Colonic mucosa (tissue), 4 donors: ENCODE results near the gene HS1BP3. TPM values are rescaled to one million over a fixed set of nuclear protein-coding genes. Genes with fewer than 3 reads are reported as not detected.
A peak's percentile ranks its signal among the peaks of the same experiment; 100 is the strongest.

ENCODE experiments used
- DNase-seq: peaks from one replicate; pipeline ENCODE4 v3.0.0-alpha.2; 2020
- H3K27ac ChIP-seq: fragments of 200-600 bp; one replicate; pipeline ENCODE4 v1.8.0; 2021
- H3K27me3 ChIP-seq: fragments of 200-600 bp; one replicate; pipeline ENCODE4 v1.8.0; 2021
- H3K36me3 ChIP-seq: fragments of 200-600 bp; one replicate; pipeline ENCODE4 v1.8.0; 2021
- H3K4me1 ChIP-seq: fragments of 200-600 bp; one replicate; pipeline ENCODE4 v1.8.0; 2021; ENCODE audit warnings: mild to moderate bottlenecking
- H3K4me3 ChIP-seq: fragments of 200-600 bp; one replicate; pipeline ENCODE4 v1.8.0; 2021
- H3K9ac ChIP-seq, 2 donors: one replicate each; pipeline ENCODE4 v1.7.0; 2013; ENCODE audit warnings: control low read depth in 2 of 2, low read depth in 2 of 2, low read length in 2 of 2
- H3K9me3 ChIP-seq: fragments of 200-600 bp; one replicate; pipeline ENCODE4 v1.8.0; 2021
- CTCF ChIP-seq: fragments of 200-600 bp; IDR thresholded peaks from one replicate; pipeline ENCODE4 v1.8.0; 2022; ENCODE audit warnings: antibody characterized with exemption, mild to moderate bottlenecking
- intact Hi-C: fragments of 100-400 bp; cut with DNase I; formaldehyde crosslinking; loops from one replicate; pipeline ENCODE4 v1.14.1; 2022
- total RNA-seq, 2 donors: library from RNA; stranded (reverse); fragmentation: NEBNext Ultra II Directional in 1 of 2; extraction: Animal tissue kit (Norgen Biotek cat#: 25700) in 1 of 2; gene quantifications; one replicate each; pipeline ENCODE4 v1.2.1, GENCODE V29; 2021
- donor health status: healthy.
- donor health status: DM: no; HTN: no; CAD: no.
- donor health status: DM: no; HTN: no; CAD: no.

HS1BP3 gene
- total RNA-seq, 2 donors from 2014 or later = 21.2 to 21.5 TPM

DNA sequence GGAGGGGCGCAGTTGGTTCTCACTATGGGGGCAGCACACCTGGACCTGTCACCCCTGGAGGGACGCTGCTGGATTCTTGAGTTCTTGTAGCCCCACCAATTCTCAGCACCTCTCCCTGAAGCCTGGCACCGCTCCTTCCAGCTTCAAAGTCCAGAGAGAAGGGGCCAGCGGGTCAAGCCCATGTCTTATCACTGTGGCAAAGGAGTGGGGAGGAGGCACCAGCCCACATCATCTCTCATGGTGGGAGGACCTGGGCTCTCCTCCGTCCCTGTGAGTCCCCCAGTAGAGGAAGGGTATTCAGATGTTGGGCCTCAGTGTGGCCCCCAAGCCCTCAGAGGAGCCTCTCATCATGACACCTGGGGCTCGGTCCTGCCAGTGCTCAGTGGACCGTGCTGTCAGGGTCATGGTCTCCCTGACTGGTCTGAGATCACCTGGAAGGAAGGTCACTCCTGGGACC, 67.4 kb downstream of the HS1BP3 start:
- no peak for TF ChIP-seq CTCF
- intact Hi-C loops = no loop called here
- H3K4me1 ChIP-seq = peaks cover 4% of the 10 kb centered on the region

GRCh38 chr2:20582600-20583221, 68.2 kb downstream of the HS1BP3 start:
- intact Hi-C loops = no loop called here
- peaks cover 4% of the 10 kb centered on the region for H3K4me1 ChIP-seq
- H3K9me3 ChIP-seq = no peaks in the 10 kb centered on the region
- H3K27ac ChIP-seq = no peak overlapping the region
- TF ChIP-seq CTCF = no peak
- no peak overlapping the region for H3K4me3 ChIP-seq
- no peaks in the 10 kb centered on the region for H3K27me3 ChIP-seq
- DNase-seq = no peak
- H3K36me3 ChIP-seq = no peaks in the 10 kb centered on the region
- no peak overlapping the region for H3K9ac ChIP-seq

More for the DNA sequence above, 67.4 kb downstream of the HS1BP3 start:
- DNase-seq = no peak
- no peaks in the 10 kb centered on the region for H3K27me3 ChIP-seq
- no peaks in the 10 kb centered on the region for H3K9me3 ChIP-seq
- no peak overlapping the region for H3K9ac ChIP-seq
- H3K27ac ChIP-seq = no peak overlapping the region
- no peak overlapping the region for H3K4me3 ChIP-seq
- H3K36me3 ChIP-seq = no peaks in the 10 kb centered on the region

DNA sequence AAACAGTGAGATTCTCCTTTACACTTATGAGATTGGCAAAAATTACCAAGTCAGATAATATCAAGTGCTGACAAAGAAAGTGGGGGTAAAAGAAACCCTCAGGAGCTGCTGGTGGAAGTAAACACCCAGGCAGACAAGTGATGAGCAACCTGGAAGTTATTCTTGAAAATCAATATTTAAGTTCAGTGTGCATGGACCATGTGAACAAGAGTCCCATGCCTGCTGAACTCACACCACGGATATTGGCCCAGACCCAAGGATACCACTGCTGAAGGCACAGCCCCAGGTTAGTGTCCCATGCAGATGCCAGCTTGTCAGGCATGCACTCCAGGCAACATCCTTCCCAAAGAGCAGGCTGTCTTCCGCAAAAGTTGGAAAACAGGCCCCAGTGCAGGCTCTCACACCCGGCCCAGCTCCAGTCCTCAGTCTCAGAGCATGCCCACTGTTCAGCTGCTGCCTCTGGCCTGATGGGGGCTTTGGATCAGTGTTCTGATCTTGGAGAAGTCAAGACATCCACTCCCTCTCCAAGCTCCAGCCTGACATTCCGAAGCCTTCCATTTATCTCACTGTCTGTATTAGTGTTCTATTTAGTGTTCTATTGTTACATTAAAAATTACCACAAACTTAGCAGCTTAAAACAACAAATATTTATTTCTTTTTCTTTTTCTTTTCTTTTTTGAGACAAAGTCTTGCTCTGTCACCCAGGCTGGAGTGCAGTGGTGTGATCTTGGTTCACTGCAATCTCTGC, 70.0 kb downstream of the HS1BP3 start:
- H3K9ac ChIP-seq = no peak overlapping the region
- H3K36me3 ChIP-seq = no peaks in the 10 kb centered on the region
- DNase-seq = no peak
- intact Hi-C loops = no loop called here
- H3K4me1 ChIP-seq = peaks cover 2% of the 10 kb centered on the region
- TF ChIP-seq CTCF = no peak
- H3K27me3 ChIP-seq = no peaks in the 10 kb centered on the region
- H3K4me3 ChIP-seq = no peak overlapping the region
- no peak overlapping the region for H3K27ac ChIP-seq
- no peaks in the 10 kb centered on the region for H3K9me3 ChIP-seq

- intact Hi-C loops = no loop called here
Measured at GRCh38 chr2:20579866-20580265, 71.0 kb downstream of the HS1BP3 start.

More at GRCh38 chr2:20579866-20580265, 71.0 kb downstream of the HS1BP3 start:
- TF ChIP-seq CTCF = no peak
- Histone ChIP-seq H3K27ac (peak overlapping the region; percentile 55), H3K9ac (no peak overlapping the region), H3K27me3 (no peaks in the 10 kb centered on the region), H3K9me3 (no peaks in the 10 kb centered on the region), H3K4me3 (no peak overlapping the region), H3K36me3 (no peaks in the 10 kb centered on the region), H3K4me1 (no peaks in the 10 kb centered on the region)
- no peak for DNase-seq
